Kidney (tissue), 14 donors: ENCODE data around the gene TRIM41. TPM values are rescaled to one million over a fixed set of nuclear protein-coding genes. Genes with fewer than 3 reads are reported as not detected.

Source experiments
- DNase-seq, 5 donors: peaks; one replicate each; pipeline ENCODE4 v3.0.0-alpha.2; 2013 to 2020
- FAIRE-seq: peaks from 2 replicates; lab custom pipeline; 2012; peaks lifted over from hg19 to GRCh38; lab: Jason Lieb, UNC
- H3K27ac ChIP-seq, 2 donors: one replicate each; pipeline ENCODE4 v1.7.0; 2013; ENCODE audit warnings: low read depth in 2 of 2, low read length in 2 of 2, inconsistent platforms in 1 of 2
- H3K27me3 ChIP-seq: one replicate; pipeline ENCODE4 v1.7.1; 2013; ENCODE audit warnings: low read length, inconsistent platforms; ENCODE audit not compliant: control insufficient read depth, insufficient read depth
- H3K36me3 ChIP-seq, 3 donors: one replicate each; pipeline versions ENCODE4 v1.7.0 to v1.7.1; 2013; ENCODE audit warnings: low read length in 3 of 3, control low read depth in 1 of 3, inconsistent platforms in 1 of 3; ENCODE audit not compliant: insufficient read depth in 3 of 3, control insufficient read depth in 2 of 3
- H3K4me1 ChIP-seq, 3 donors: one replicate each; pipeline versions ENCODE4 v1.7.0 to v1.7.1; 2013; ENCODE audit warnings: low read length in 3 of 3, inconsistent platforms in 1 of 3, low read depth in 1 of 3; ENCODE audit not compliant: control insufficient read depth in 2 of 3, insufficient read depth in 2 of 3
- H3K4me3 ChIP-seq, 3 donors: one replicate each; pipeline versions ENCODE4 v1.7.0 to v1.8.1; 2013; ENCODE audit warnings: low read length in 3 of 3, control low read depth in 1 of 3, inconsistent platforms in 1 of 3
- H3K9ac ChIP-seq, 3 donors: one replicate each; pipeline versions ENCODE4 v1.7.0 to v1.7.1; 2013; ENCODE audit warnings: low read length in 3 of 3, control low read depth in 1 of 3, inconsistent platforms in 1 of 3
- H3K9me3 ChIP-seq, 3 donors: one replicate each; pipeline versions ENCODE4 v1.7.0 to v1.7.1; 2013; ENCODE audit warnings: low read length in 3 of 3, control low read depth in 1 of 3, inconsistent platforms in 1 of 3; ENCODE audit not compliant: control insufficient read depth in 2 of 3, insufficient read depth in 1 of 3
- CTCF ChIP-seq: IDR thresholded peaks from 3 replicates; pipeline ENCODE4 v1.5.1; 2012; ENCODE audit warnings: mild to moderate bottlenecking, moderate library complexity, borderline replicate concordance; ENCODE audit not compliant: insufficient read depth; ENCODE audit errors: extremely low read depth
- intact Hi-C: fragments of 100-400 bp; cut with DNase I; formaldehyde crosslinking; loops from one replicate; pipeline ENCODE4 v1.11.1; 2022
- polyA plus RNA-seq: library from polyadenylated mRNA; stranded (reverse); fragments of 350-450 nt; fragmentation: Illumina TruSeq; extraction: RNeasy Lipid Tissue Mini Kit (QIAGEN cat#74804); gene quantifications from one replicate; pipeline ENCODE4 v1.2.3, GENCODE V29; 2014; ENCODE audit warnings: low read depth, low replicate concordance; ENCODE audit not compliant: insufficient read depth
- total RNA-seq: library from RNA; stranded (reverse); fragmentation: NEBNext Ultra II Directional; extraction: Animal tissue kit (Norgen Biotek cat#: 25700); gene quantifications from one replicate; pipeline ENCODE4 v1.2.1, GENCODE V29; 2021
- donor health status: control.
- donor health status: control.
- donor health status: control.
- donor health status: control.
- donor health status: control.
- donor health status: DM: yes; HTN: yes; CAD: no.
- donor health status: Normal renal cell carcinoma (clear cell type).

TRIM41 gene
- total and polyA plus RNA-seq, 2 donors from 2014 or later = 21.8 to 34.9 TPM

DNA sequence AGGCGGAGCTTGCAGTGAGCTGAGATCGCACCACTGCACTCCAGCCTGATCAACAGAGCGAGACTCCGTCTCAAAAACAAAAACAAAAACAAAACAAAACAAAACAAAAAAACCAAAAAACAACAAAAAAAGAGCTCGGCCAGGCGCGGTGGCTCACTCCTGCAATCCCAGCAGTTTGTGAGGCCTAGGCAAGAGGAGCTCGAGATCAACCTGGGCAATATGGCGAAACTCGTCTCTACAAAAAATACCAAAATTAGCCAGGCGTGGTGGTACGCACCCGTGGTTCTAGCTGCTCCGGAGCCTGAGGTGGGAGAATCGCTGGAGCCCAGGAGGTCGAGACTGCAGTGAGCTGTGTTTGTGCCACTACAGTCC, 38.2 kb upstream of the TRIM41 start:
- Histone ChIP-seq H3K27me3 (no peaks in the 10 kb centered on the region), H3K9ac (no peak overlapping the region), H3K4me1 (peaks cover 0 to under 1% (median 0%) of the 10 kb centered on the region in 3 donors), H3K4me3 (peak overlapping the region in 1 of 3 donors; percentile 65), H3K27ac (no peak overlapping the region), H3K9me3 (no peaks in the 10 kb centered on the region), H3K36me3 (no peaks in the 10 kb centered on the region)
- intact Hi-C loops = no loop called here
- DNase-seq = peak in 1 of 5 donors; percentile 61
- no peak for TF ChIP-seq CTCF
- FAIRE-seq = no peak

GRCh38 chr5:181185560-181185959, 37.5 kb upstream of the TRIM41 start:
- no peak for FAIRE-seq
- H3K27ac ChIP-seq = no peak overlapping the region

DNA sequence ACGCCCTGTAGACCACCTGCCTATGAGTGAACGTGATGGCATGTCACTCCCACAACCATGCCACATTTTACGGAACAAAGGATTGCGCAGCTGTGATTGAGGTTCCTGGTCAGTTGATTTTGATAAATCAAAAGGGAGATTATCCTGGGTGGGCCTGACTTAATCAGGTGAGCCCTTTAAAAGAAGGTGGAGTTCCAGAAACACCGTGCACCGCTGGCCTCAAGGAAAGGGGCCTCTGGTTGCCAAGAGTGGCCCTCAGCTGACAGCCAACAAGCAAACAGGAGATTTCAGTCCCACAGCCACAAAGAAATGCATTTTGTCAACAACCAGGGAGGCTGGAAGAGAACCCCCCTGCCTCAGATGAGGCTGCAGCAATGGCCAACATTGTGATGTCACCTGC, 37.1 kb upstream of the TRIM41 start:
- FAIRE-seq (no peak), DNase-seq (no peak)
- Histone ChIP-seq H3K27me3 (no peaks in the 10 kb centered on the region), H3K4me3 (no peak overlapping the region), H3K27ac (no peak overlapping the region), H3K9ac (no peak overlapping the region), H3K36me3 (no peaks in the 10 kb centered on the region), H3K9me3 (no peaks in the 10 kb centered on the region), H3K4me1 (peaks cover 0 to 4% (median 0%) of the 10 kb centered on the region in 3 donors)
- TF ChIP-seq CTCF = no peak
- intact Hi-C loops = no loop called here

More at GRCh38 chr5:181185560-181185959, 37.5 kb upstream of the TRIM41 start:
- H3K9ac ChIP-seq = no peak overlapping the region
- no peak for DNase-seq
- H3K9me3 ChIP-seq = no peaks in the 10 kb centered on the region
- peaks cover 0 to 4% (median 0%) of the 10 kb centered on the region in 3 donors for H3K4me1 ChIP-seq
- H3K27me3 ChIP-seq = no peaks in the 10 kb centered on the region
- no peaks in the 10 kb centered on the region for H3K36me3 ChIP-seq
- intact Hi-C loops = no loop called here
- no peak overlapping the region for H3K4me3 ChIP-seq
- no peak for TF ChIP-seq CTCF

GRCh38 chr5:181186986-181187499, 36.0 kb upstream of the TRIM41 start:
- H3K36me3 ChIP-seq = no peaks in the 10 kb centered on the region
- H3K9me3 ChIP-seq = no peaks in the 10 kb centered on the region
- peak overlapping the region in 1 of 3 donors; percentile 30 for H3K4me3 ChIP-seq
- TF ChIP-seq CTCF = no peak
- intact Hi-C loops = no loop called here
- H3K27me3 ChIP-seq = no peaks in the 10 kb centered on the region
- H3K4me1 ChIP-seq = peaks cover 0 to 4% (median 0%) of the 10 kb centered on the region in 3 donors
- peak in 2 of 5 donors; percentile 38 to 41 for DNase-seq
- no peak overlapping the region for H3K9ac ChIP-seq
- H3K27ac ChIP-seq = no peak overlapping the region
- FAIRE-seq = no peak
